HG03175 (cell line): Measurements from ENCODE around the gene MAGEA11.
A peak's percentile ranks its signal among the peaks of the same experiment; 100 is the strongest.
"Not testable (repeated sequence)": the region's sequence is repeated elsewhere in the genome, so short reads cannot be mapped to it uniquely, and the experiment has no call there.

Experiments used
- ATAC-seq: cut with Tn5 transposase; IDR thresholded peaks from one replicate; pipeline ENCODE4 v1.9.1; 2021; ENCODE audit warnings: mild to moderate bottlenecking, moderate library complexity; ENCODE audit not compliant: unreplicated experiment

The MAGEA11 gene, protein sequence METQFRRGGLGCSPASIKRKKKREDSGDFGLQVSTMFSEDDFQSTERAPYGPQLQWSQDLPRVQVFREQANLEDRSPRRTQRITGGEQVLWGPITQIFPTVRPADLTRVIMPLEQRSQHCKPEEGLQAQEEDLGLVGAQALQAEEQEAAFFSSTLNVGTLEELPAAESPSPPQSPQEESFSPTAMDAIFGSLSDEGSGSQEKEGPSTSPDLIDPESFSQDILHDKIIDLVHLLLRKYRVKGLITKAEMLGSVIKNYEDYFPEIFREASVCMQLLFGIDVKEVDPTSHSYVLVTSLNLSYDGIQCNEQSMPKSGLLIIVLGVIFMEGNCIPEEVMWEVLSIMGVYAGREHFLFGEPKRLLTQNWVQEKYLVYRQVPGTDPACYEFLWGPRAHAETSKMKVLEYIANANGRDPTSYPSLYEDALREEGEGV

DNA sequence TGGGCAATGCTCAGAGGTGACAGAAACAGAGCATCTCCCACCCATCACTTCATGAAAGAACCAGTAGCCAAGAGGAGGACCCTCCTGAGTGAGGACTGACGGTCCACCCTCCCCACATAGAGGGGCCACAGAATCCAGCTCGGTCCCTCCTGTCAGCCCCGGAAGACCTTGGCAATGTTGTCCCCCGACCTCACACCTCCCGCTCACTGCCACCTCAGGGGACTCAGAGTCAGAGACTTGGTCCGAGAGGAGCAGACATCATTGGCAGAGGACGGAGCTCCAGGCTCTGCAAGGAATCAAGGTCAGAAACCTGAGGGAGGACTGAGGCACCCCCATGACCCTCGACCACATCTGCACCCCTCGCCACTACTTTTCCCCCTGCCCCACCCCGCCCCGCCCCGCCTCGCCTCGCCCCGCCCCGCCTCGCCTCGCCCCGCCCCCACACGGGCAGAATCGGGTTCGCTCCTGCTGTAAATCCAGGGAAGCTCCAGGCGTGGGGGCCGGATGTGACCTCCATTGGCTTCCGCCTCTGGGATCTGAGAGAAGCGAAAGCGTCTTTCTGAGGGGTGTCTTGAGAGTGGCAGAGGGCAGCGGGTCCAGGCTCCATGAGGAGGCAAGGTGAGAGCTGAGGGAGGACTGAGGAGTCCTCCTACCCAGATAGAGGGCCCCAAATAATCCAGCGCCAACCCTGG is at the start of gene MAGEA11:
Gene MAGEA11, plus strand, starts transcription at position 516 of the 692 bp plus-strand sequence. CDS start 1,100 bp downstream, outside the sequence.
- ATAC-seq: no peak

DNA sequence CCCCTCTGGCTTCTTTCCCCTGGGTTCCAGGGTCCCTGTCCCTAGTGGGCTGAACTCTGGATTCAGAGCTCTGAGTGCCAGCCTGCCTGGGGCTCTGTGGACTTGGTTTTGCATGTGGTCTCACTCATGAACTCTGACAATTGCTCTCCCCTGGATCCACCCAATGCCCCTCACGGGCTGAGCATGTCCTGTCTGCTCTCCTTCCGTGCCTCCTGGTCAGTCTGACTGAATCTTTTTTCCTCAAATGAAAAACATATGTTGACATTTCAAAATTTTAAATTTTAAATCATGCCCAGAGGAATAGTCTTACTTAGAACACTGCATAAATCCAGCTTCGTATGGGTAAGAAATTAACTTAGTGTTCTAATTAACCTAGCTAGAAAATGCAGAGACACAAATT is 36.8 kb upstream of the MAGEA11 start:
- not testable (repeated sequence) for ATAC-seq

DNA sequence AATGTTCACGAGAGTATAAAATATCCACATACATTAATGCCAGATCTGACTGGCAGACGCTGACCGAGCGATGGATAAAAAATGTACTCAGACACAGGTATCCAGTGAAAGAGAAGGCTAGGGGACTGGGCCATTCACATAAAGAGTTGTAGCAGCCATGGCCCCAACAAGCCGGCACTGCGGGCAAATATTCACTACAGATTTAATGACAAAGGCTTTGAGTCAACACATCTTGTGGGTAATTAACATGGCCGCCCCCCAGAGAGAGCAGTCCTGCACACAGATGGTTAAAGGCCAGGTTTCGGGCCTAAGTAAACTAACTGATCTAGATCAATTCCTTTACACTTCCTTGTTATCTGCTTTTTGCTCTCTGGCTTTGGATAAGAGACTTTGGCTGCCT is 36.3 kb upstream of the MAGEA11 start:
- ATAC-seq: not testable (repeated sequence)

DNA sequence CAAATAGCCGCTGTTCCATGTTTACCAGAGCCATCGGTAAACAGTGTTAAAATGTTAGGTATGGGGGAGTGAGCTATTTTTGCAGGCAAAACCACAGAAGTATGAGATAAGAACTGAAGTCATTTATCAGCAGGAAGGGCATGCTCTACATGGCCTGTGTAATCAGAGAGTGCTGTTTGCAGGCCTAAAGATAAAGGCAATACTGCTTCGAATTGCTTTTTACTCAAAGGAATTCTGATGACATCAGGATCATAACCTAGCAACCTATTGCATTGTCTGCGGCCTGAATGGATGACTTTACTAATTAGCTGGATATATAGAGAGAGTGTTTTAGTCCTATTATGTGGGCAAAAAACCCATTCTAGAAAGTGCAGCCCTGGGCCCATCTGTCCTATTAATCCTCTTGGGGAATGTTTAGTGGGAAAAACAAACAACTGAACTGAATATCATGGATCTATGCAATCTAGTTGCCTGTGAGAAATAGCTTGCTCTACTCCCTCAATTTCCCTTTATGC is 32.6 kb upstream of the MAGEA11 start:
- ATAC-seq: not testable (repeated sequence)

DNA sequence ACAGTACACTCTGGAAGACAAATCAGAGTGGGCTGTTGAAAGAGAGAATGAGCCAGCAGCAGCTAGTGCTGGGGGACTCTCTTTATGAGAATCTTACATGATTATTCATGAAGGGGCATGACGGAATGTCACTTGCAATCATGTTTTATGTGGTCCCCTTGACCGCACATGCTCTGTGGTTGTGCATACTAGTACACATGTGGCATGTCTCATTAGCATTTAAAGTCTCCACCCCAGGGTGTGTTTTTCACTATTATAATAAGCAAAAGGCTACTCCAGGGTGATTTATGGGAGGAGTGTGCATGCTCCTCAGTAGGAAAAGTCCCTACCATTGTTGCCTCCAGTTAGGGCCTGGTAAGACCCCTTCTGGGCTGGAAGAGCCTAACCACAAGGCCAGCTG is 30.7 kb upstream of the MAGEA11 start:
- ATAC-seq: no peak

DNA sequence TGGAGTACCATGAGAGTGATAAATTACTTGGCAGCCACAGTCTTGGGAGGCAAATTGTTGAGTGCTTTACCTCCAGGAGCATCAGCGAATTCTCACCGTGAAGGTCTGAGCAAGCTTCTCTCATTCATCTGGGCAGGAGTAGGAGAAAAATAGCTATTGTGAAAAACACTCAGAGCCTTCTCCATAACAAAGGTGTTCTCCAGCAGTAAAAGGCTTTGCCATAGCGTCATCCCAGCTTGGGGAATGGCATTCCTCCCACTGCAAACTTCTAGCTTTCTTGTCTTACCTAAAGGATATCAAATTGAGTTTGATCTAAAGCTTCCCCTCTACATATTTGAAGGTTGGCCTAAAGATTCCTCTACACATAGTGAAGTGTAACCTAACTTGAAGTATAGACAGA is 29.8 kb upstream of the MAGEA11 start:
- no peak for ATAC-seq

DNA sequence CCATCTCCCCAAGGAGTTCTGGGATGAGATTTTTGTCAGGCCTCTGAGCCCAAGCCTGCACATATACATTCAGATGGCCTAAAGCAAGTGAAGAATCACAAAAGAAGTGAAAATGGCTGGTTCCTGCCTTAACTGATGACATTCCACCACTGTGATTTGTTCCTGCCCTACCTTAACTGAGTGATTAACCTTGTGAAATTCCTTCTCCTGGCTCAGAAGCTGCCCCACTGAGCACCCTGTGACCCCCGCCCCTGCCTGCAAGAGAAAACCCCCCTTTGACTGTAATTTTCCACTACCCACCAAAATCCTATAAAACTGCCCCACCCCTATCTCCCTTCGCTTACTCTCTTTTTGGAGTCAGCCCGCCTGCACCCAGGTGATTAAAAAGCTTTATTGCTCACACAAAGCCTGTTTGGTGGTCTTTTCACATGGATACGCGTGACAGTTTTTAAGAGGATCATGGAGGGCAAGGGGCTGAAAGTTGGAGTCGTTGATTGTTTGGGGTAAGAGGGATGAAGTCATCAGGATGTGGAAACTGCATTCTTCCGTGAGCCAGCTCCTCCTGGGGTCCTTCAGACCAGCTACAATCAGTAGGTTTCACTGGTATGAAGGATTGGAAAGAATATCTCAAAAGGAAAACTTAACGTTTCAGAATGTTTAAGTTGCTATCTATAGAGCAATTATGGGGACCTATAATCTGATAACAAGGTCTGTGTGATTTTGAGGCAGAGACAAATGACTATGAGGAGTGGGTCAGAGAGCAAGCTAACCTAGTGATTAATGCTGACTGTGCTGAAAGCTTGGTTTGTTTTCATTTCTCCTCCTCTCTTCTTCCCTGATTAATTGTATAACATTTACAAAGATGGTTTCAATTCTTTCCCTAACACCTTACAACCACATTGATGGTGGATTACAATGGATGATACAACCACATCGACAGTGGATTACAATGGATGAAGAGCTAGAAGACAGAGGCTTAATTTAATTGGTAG is 28.6 kb upstream of the MAGEA11 start:
- ATAC-seq: no peak

DNA sequence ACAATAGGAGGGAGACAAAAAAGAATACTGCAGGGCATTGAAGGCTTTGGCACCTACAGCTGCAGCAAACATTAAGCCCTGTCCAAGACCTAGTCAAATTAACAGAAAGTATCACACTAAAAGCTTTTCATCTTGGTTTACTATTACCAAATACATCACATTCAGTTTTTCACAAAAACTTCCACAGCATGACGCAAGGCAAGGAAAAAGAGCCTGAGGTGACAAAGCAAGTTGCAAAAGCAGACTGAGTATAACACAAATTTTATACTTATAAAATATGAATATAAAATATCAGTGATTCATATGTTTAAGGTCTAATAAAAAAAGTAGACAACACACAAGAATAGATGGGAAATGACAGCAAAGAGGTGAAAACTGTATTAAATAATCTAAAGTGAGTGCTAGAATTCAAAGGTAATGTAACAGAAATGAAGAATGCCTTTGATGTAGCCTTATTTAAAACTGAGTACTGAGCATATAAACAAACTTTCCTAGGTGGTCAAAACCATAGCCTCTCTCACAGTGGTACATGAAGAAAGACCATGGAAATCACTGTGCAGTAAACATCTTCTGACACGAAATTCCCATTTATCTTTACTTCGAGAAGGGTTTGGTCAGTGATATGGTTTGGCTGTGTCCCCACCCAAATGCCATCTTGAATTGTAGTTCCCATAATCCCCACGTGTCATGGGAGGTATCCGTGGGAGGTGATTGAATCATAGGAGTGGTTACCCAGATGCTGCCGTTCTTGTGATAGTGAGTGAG is 27.7 kb upstream of the MAGEA11 start:
- ATAC-seq: no peak

DNA sequence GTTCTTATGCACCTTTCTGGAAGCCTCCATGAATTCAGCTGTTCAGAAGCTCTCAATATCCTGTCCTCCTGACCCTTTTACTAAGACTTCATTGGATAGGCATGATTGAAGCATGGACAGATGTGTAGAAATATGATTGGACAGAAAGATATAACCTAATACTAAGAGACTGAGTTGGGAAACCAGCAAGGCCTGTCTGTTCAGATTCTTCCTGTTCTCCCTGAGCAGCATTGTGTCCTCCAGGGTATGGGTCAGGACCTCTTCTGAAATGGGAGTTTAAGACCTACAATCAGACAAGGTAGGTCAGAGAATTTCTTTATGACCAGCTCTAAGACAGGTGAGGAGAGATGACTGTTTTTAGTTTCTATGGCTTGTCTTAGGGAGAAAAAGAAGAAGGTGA is 23.9 kb upstream of the MAGEA11 start:
- ATAC-seq: no peak

DNA sequence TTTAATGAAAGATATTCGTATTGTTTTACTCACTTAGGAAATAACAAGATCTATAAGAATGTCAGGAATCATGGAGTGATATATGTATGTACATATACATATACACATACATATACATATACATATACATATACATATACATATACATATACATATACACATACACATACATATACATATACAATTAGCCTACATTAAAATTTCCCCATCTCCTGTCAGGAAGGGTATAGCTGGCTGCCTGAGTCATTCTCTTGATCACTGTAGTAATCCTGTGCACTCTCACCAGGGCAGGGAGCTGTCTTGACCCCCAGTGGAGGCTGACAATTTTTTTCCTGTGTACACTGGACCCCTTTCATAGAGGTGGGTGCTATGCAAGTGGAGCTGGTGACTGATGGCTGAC is 23.3 kb upstream of the MAGEA11 start:
- no peak for ATAC-seq

DNA sequence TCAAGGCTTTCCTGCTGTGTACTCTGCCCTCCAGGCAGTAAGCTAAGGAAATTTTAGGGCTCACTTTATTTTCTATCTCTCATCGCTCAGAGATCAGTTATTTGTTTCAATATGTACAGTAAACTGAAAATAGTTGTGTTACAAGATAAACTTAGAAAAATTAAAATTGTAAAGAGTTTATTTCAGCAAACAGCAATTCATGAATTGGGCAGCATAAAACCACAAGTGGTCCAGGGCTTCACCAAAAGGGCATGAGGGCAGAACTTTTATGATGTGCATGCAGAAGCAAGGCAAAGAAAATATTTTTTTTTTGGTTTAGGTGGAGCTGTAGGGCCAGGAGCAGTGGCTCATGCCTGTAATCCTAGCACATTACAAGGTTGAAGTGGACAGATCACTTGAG is 20.1 kb upstream of the MAGEA11 start:
- no peak for ATAC-seq

DNA sequence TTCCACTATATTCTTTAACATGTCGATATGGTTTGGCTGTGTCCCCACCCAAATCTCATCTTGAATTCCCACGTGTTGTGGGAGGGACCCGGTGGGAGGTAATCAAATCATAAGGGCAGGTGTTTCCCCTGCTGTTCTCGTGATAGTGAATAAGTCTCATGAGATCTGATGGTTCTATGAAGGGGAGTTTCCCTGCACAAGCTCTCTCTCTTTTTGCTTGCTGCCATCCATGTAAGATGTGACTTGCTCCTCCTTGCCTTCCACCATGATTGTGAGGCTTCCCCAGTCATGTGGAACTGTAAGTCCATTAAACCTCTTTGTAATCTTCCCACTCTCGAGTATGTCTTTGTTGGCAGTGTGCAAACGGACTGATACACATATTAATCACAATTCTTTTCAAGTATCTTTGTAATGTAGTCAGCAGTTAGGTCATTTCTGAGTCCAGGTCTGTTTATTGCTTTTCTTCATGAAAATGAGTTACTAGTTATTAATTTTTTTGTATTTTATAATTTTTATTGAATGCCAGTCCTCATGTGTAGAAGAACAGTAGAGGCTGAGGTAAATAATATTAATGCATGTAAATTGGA is 19.1 kb upstream of the MAGEA11 start:
- not testable (repeated sequence) for ATAC-seq

DNA sequence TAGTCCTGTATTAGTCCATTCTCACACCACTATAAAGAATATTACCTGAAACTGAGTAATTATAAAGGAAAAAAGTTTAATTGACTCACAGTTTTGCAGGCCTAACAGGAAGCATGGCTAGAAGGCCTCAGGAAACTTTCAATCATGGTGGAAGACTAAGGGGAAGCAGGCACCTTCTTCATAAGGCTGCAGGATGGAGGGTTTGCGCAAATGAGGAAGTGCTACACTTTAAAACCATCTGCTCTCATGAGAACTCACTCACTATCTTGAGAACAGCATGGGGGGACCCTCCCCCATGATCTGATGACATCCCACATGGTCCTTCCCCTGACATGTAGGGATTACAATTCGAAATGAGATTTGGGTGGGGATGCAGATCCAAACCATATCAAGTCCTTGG is 12.1 kb upstream of the MAGEA11 start:
- ATAC-seq: no peak

DNA sequence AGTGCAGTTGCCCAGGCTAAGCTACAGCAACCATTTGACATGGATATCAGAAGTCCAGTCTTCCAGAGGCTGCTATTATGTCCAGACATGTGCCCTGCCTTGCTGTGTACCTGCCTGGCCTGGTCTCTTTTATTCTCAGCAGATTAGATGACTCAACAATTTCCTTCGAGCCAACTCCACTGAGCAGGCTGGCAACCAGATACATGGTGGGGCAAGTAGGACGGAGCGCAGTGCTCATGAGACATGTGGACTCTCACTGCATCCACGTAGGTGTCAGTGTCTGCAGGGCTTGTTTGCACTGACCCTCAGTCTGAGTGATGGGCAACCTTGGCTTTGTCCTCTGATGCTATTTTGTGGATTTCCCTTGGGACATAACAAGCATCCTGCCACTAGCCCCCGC is 7.2 kb upstream of the MAGEA11 start:
- ATAC-seq: no peak

DNA sequence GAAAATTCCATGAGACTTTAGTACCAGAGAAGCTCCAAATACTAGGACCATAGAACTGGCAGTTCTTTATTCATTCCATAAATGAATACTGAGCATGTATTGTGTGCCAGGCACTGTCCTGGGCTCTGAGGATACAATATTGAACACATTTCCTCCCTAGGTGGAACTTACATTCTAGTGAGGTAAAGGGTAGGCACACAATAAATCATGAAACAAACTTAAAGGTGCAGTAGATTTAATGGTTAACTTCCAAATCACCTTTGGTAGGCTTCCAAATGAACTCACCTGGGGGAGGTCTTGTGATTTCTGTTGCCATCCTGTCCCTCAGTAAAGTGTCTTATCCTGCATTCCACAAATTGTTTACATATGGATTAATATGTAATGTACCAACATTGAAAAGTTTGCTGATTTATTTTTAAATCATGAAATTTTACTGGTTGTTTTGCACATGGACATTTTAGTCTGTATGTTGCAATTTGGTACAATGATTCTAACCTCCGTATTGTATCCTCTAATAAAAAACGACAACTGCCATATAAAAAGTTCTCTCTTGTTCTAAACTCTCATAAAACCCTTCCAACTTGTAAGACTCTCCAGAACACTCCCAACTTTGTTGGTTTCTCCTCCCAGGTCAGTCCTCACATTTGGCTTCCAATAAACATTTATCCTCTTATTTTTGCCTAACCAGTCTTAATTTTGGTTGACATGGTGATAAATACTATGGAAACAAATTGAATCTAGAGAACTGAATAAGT is 4.5 kb upstream of the MAGEA11 start:
- no peak for ATAC-seq

DNA sequence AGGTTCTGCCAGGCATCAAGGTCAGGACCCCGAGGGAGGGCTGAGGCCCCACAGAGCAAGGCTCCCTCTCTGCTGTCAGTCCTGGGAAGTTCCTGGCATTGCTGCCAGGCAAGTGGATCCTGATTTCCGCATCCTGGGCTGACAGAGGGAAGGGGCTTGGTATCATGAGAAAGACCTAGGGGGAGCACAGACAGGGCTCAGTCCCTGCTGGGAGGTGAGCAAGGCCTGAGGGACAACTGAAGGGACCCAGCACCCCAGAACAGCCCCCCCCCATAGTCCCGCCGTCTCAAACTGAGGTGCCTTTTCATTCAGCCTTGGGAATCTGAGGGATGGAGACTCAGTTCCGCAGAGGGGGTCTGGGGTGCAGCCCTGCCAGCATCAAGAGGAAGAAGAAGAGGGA is 971 bp downstream of the MAGEA11 start:
- ATAC-seq: no peak

DNA sequence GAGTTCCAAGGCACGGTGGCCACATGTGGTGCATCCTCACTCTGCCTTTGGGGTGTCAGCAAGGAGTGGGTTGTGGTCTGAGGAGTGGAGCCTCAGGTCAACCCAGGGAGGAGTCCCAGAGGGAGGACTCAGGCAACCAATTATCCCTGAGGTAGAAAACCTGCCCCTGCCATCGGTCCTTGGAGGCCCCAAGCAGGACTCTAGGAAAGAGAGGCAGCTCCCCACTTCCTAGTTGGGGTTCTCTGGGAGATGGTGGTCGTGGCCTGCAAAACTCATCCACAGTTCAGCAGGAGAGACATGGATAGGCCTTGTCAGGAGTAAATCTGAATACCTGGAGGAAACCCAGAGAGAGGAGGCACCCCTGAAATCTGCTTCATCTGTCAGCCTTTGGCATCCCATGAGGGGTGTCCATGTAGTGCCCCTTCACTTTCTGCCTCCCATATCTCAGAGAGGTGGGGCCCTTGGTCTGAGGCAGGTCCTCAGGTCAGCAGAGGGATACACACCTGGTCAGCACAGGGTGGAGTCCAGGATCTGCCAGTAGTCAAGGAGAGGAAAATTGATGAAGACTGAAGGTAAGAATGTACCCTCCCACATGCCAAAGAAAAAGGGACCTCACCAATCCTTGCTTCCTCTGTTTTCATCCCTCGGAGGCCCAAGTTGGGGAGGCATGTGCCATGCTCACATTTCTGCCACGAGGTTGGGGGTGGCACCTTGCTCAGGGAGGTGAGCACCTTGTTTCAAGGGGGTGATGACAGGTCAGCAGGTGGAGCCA is 1.6 kb downstream of the MAGEA11 start:
- ATAC-seq: no peak

DNA sequence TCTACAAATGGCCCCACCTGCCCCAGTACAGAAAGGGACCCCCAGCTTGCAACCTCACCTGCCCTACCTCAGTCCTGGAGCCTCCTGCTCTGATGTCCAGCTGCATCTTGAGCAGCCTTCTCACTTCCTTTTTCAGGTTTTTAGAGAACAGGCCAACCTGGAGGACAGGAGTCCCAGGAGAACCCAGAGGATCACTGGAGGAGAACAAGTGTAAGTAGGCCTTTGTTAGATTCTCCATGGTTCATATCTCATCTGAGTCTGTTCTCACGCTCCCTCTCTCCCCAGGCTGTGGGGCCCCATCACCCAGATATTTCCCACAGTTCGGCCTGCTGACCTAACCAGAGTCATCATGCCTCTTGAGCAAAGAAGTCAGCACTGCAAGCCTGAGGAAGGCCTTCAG is 3.6 kb downstream of the MAGEA11 start:
- ATAC-seq: peak; percentile 81
